Activated CD8-positive, alpha-beta memory T cell treated with anti-CD3 and anti-CD28 coated beads, Interleukin-2, amount 50 U/mL, for 1 hour (primary cell): Measurements from ENCODE around the gene PLAAT5.

Experiments used
- DNase-seq: peaks from one replicate; pipeline ENCODE4 v3.0.0-alpha.2; 2020; ENCODE audit errors: extremely low read depth

Gene PLAAT5

DNA sequence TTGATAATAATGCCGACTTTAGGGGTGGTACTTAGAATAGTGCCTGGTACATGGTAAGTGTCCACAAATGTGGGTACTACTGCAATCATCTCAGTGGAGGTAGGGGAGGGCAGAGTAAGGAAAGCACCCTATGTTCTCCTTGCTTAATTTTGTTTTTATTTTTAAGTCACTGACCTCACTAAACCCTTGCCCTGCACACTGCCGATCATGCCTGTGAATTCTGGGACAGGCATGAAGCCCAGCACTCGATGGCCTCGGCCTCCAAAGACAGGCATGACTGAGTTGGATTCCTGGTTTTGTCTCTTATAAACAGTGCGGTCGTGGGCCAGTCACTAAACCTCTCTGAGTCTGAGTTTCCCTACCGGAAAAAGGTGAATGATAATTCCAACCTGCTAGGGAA lies 21.8 kb upstream of the PLAAT5 start:
- no peak for DNase-seq

DNA sequence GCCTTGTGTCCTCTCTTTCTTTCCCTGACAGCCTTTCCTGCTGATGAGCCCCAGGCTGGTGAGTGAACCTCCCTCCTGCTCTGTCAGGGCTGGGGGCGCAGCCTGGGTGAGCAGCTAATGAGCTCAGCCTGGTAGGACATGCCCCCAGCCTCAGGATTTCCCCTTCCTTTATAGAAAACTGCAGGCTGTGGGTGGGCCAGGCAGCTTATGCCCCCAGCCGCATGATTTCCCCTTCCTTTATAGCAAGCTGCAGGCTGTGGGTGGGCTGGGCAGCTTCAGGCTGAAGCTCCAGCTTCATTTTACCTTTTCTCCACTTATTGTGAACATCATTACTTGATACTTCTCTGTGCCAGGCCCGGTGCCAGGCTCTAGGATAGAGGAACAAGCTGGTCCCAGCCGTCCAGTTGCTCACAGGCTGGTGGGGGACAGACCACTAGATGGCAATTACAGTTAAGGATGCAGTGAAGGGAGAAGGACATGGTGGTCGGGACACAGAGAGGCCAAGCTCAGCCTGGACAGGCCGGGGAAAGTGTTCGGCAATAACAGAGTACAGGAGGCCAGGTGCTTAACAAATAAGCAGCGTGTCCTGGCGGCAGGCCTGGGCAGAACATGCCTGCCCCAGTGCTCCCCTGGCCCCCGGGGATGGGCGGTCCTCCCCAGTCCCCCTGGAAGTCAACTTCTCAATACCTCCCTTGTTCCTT lies 20.2 kb upstream of the PLAAT5 start:
- no peak for DNase-seq

DNA sequence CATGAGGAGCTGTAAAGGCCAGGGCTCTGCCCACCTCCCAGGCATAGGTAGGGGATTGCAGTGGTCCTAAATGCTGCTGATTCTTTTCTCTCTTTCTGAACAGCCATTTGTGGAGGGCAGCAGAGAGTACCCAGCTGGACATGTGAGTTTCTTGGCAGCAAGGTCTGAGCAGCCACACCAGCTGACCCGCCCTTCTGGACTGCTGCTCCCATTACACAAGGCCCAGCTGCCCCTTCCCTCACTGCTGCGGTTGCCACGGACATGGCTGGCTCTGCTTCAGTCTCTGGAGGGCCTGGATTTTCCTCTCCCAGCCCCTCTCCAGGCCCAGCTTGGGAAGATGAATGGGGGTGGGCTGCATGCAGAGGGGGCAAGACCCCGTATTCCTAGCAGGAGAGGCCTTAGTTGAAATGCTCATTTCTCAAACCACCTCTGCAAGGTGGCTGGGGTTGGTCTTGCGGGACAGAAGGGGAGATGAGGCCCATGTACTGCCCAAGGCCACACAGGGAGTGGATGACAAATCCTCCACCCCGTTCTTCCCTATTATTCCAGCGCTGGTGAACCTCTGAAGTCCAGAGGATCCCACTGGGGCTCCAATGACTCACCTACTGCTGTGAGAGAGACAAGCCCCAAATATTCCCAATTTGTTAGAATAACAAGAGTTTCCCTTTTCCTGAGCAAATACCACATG lies 19.5 kb upstream of the PLAAT5 start:
- DNase-seq = no peak

DNA sequence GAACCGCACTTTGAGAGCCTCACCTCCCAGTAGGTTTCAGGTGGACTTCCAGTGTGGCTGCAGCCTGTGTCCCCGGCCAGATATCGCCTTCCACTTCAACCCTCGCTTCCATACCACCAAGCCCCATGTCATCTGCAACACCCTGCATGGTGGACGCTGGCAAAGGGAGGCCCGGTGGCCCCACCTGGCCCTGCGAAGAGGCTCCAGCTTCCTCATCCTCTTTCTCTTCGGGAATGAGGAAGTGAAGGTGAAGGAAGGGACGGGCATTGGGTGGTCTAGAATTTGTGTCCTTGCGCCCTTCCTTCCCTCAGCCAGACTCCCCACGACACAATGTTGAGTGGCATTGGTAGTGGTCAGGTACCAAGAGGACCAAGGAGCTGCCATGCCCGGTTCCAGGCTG lies 17.8 kb upstream of the PLAAT5 start:
- DNase-seq = no peak

DNA sequence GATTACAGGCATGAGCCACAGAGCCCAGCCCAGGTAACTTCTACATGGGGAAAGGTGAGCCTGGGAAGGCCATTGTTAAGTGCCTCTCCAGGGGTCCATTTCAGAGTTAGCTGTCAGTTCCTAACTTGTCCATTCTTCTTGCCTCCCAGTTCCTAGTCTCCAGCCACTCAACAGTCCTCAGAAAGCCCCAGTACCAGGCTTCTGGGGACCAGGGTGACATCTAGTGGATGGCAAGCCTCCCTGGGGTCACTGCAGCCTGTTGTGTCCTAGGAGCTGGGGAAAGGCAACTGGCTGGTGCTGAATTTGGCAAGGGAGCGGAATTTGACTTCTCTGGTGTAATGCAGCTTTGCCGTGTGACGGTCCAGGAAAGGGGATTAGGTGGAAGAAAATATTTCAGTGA lies 17.0 kb upstream of the PLAAT5 start:
- no peak for DNase-seq

DNA sequence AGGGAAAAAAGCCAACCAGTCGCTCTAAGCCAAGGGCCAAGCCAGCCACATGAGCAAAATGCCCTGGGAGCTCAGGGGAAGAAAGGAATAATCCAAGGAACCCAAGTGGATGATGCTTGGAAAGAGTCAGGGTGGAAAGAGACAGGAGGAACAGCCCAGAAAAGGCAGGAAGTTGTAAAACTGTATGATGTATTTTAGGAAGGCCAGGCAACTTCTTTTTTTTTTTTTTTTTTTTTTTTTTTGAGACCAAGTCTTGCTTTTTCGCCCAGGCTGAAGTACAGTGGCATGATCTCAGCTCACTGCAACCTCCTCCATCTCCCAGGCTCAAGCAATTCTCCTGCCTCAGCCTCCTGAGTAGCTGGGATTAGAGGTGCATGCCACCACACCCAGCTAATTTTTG lies 16.5 kb upstream of the PLAAT5 start:
- no peak for DNase-seq

DNA sequence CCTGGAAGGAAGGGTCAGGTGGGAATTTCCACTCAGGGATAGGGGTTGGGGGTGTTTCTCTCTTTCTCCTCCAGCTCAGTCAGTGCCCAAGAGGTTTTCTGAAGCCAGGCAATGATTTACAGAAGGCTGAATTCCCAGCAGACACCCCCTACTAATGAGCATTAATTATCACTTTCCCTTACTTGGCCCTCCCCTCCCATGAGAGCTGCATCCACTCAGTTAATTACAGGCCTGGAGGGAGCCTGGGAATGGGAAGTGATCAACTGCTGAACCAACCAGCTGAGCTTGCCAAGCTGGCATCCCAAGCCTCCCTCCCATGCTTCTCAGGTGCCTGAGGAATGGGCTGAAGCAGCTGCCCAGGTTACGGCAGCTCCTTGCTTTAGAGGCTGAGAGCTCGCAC lies 15.9 kb upstream of the PLAAT5 start:
- no peak for DNase-seq

DNA sequence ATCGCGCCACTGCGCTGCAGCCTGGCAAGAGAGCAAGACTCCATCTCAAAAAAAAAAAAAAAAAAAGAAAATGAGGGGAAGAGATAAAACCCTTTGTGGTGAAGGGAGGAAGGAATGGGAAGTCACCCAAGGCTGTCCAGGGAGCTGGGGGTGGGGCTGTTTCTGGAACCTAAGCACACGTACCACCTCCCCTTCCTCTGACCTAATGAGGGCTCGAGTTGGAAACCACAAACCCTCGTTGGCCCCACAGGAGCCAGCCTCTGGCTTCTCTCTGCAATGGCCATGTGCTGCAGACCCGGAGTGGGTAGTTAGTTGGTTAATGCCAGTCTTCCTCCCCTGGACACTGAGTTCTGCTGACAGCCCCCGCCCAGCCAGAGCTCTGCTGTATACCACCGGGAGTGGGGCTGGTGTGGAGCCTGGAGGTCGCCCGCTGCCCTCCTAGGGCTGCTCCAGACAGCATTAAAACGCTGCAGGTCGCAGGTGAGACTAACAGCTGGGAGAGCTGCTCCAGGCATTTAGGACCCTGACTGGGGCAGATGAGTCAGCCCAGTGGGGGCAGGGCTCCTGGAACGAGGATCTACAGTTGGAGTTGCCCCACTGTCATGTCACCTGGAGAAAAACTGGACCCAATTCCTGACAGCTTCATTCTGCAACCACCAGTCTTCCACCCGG lies 15.0 kb upstream of the PLAAT5 start, which contains the start of gene LGALS12:
Gene LGALS12, plus strand, starts transcription at position 228 of the 672 bp plus-strand sequence. Its CDS starts 375 bp downstream, at position 603.
- no peak for DNase-seq

DNA sequence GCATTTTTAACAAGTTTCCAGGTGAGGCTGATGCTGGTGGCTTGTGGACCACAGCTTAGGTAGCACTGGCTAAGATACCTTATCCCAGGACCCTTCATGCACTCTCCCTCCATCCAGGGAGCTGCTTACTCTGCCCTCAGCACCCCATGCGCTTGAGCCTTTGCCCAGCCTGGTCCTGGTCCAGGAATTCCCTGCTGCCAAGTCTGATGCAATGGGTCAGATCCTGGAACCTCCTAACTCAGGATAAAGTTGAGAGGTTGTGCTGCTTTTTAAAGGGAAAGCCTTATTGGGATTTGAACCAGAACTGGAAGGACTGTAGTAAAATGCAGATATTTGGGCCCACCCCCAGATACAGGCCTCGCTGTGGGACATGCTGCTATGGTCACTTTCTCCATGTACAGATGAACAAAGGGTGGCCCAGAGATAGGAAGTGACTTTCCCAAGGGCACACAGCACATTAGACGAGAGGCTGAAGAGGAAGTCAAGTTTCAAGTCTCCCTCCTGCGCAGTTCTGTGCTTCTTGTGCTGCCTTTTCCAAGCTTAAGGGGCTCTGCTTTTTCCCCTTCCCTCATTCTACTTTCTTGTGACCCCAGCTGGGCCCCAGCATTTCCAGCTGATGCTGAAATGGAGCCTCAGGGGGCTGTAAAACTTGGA lies 14.1 kb upstream of the PLAAT5 start:
- no peak for DNase-seq

DNA sequence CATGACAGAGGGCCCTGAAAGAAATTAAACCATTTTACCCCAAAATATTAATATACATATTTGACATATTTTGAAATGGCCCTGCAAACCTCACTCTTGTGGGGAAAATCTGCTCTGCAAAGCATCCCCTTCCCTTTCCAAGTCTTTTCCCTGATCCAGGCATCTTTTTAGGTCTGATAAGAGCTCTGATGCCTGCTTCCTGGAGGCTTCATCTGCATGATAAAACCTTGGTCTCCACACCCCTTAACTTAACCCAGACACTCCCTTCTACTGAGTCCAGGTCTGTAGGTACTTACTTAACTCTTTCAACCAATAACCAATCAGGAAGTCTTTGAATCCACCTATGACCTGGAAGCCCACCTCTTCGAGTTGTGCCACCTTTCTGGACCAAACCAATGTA lies 13.1 kb upstream of the PLAAT5 start:
- no peak for DNase-seq

DNA sequence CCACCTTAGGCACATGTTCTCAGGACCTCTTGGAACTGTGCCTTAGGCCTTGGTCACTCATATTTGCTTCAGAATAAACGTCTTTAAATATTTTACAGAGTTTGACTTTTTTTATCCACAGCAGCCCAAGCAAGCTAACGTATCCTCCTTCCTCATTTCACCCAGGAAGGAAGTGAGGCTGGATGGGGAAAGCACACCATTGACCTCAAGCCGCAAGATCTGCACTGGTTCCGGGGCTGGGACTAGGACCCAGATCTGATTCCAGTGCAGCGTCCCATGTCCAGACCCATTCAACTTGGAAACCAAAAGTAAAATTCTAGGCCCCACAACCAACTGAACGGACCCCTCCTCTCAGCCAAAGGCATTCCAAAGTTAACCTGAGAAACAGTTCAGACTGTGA lies 12.5 kb upstream of the PLAAT5 start:
- no peak for DNase-seq

DNA sequence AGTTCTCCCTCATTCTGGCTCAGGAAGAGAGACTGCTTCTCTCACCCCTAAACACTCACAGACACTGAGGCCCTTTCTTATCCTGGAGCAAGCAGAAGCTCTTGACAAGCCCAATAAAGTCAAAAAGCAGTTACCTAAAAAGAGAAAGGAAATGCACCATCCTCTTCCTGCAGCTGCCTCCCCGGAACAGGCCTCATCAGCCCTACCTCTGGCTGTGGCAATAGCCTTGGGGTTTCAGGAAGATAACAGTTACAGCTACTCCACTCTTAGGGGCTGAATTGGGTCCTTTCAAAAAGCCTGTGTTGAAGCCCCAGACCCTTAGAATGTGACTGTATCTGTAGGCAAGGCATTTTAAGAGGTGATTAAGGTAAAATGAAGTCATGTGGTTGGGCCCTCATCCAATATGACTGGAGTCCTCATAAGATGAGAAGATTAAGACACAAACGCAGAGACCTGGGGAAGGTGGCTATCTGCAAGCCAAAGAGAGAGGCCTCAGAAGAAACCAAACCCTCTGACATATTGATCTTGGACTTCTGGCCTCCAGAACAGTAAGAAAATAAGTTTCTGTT lies 11.4 kb upstream of the PLAAT5 start:
- no peak for DNase-seq

DNA sequence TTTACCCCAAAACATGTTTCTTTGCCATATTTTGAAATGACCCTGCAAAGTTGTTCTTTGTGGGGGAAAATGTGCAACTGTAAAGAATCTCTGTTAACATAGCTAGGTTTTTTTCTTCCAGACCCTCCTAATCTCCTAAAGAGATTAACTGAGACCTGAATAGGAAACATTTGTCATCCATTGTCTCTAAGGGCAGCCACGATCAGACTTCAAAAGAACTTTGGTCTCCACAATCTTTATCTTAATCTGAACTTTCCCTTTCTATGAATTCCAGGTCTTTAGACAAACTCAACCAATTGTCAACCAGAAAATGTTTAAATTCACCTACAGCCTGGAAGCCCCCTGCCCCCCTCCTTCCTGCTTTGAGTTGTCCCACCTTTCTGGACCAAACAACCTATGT lies 10.3 kb upstream of the PLAAT5 start:
- DNase-seq = no peak

DNA sequence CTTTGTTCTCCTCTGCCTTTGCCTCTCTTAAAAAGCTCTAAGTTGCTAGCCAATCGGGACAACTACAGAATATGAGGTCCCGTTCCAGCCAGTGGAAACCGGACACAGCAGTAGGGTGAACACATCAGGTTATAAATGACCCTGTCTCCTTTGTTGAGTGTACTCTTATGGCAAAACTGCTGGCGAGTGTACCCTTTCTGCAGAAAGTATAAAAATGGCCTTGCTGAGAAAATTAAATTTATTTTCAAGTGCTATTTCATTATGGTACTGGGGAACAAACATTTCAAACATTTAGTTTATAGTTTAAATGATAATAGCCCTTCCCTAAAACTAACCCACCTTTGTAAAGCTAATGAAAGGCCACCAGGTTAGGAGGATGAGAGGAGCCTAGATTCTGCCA lies 8.9 kb upstream of the PLAAT5 start:
- no peak for DNase-seq

DNA sequence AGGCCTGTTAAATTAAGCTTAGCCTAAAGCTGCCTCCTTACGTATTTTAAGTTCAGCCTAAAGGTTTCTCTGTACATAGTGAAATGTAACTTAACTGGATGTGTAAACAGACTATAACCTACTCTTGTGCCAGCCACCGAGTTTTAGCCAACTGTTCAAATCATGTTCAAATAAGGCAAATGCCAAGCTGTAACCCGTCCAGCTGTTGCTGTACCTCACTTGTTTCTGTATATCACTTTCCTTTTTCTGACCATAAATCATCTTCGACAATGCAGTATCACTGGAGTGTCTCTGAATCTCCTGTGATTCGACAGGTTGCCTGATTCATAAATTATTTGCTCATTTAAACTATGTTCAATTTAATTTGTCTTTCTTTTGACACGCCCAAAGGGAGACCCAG lies 4.0 kb upstream of the PLAAT5 start:
- DNase-seq = no peak

DNA sequence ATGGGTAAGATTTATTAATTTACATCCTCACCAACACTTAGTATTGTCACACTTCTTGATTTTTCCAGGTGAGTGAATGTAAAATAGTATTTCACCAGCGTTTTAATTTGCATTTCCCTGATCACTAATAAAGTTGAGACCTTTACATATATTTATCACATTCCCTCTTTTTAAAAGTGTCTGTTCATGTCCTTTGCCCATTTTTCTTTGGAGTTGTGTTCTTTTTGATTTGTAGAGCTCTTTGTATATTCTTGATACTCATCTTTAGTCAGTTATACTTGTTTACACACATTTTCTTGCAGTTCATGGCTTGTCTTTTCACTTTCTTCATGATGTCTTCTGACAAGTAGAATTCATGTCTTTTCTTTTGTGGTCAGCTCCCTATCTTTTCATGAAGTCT lies 2.2 kb upstream of the PLAAT5 start:
- no peak for DNase-seq

DNA sequence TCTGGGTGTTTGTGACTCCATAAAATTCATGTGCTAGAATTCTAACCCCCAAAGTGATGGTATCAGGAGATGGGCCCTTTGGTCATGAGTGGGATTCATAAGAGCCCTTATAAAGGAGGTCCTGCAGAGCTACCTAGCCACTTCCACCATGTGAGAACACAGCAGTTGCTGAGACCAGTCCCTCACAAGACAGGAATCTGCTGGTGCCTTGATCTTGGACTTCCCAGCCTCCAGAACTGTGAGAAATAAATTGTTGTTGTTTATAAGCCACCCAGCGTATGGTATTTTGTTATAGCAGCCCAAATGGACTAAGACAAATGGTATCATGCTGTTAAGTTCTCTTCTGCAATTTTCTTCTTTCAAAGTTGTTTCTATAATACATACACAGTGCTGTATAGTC lies 1.5 kb upstream of the PLAAT5 start:
- no peak for DNase-seq

DNA sequence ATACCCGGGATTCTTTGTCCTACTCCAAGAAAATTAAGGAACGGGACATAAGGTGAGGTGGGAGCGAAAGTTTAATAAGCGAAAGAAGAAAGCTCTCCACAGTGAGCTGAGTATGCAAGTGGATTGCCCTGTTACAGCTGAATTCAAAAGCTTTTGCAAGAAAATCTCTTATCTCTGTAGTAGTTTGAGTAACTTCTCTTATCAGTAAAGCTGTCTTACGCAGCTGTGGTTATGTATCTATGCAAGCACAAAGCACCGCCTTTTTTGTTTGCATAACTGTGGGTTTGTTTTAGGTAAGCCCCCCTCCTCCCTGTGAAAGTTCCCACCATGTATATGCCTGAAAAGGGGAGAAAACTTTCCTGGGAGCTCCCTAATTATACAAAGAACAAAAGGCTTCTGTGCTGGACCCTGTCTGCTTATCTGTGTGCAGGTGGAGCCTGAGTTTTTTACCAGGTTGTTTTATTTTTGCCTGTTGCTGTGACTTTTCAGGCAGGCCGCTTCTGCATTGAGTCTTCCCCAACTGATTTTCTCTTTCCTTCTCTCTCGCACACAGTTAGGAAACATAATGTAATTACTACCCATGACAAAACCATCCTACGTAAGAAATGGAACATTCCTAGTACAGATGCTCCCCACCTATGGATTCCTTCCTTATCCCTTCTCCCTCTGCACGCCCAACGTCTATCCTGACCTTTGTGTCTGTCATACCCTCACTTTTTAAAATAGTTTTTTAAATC lies 837 bp upstream of the PLAAT5 start:
- DNase-seq = no peak

DNA sequence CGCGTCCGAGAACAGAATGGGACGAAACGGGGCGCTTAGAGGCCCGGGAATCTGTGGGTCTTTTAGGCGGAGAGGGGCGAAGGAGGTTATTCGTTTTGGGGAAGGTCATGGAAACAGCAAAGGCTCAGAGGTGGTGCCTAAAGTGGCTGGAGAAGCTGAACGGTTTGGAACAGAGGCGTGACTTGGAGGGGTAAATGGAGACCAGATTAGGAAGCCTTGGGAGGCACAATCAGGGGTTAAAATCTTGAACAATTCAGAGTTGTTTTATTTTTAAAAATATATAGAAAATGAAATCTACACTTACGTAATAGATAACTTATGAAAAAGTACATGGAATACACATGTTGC lies 247 bp upstream of the PLAAT5 start:
- DNase-seq = no peak

DNA sequence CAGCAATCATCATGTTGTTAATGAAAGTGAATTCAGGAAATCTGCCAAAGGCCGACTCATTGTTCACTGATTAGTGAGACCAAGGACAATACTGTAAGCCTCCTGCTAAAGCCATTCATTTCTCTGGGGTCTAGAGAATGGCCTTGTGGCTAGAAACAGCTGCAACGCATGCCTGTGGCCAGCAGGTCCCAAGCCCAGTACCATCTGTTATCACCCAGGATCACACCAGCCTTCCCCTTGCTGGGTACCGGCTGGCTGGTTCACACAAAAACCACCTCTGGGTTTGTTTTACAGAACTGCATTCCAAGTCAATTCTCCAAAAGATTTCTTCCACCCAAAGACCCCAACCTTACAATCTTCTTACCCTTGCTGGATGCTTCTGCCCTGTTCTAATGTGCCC lies 1.1 kb downstream of the PLAAT5 start:
- no peak for DNase-seq

DNA sequence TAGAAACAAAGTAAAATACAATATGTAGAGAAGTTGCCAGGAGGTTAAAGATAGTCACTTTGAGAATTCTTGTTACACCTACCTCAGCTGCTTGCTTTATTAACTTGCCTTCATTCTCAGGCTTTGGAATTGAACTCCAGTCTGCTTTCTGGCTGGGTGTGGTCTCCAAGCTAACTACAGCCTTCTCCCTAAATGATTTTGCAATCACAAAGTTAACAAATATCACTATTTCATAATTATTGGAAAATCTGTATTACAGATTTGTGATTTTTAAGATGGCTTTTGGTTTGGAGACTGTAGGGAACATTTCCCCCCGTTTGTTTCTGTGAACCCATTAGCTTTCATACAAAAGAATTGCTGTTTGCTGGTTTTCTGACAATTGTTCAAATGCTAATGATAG lies 2.2 kb downstream of the PLAAT5 start:
- DNase-seq = no peak

DNA sequence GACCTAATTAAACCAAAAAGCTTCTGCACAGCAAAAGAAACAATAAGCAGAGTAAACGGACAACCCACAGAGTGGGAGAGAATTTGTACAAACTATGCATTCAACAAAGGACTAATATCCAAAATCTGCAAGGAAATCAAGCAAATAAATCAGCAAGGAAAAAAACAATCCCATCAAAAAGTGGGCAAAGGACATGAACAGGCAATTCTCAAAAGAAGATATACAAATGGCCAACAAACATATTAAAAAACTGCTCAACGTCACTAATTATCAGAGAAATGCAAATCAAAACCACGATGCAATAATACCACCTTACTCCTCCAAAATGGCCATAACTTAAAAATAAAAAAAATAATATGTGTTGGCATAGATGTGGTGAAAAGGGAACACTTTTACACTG lies 5.2 kb downstream of the PLAAT5 start:
- DNase-seq = no peak
